Natural killer cell treated with Interleukin-12 subunit alpha and Interleukin-12 subunit beta and Interleukin-15 and Interleukin-18, amount 100 ng/mL, for 72 hours (primary cell): ENCODE data around the gene ASAP3. TPM values are rescaled to one million over a fixed set of nuclear protein-coding genes. Genes with fewer than 3 reads are reported as not detected.
A peak's percentile ranks its signal among the peaks of the same experiment; 100 is the strongest.

Source experiments
- ATAC-seq, 2 donors: fragments of 150-1000 bp; cut with Tn5 transposase in 1 of 2; sonication (Bioruptor Pico), chemical (Tn5 transposase) in 1 of 2; 2 replicates each; pipeline ENCODE4 v1.10.0; 2021
- DNase-seq: peaks from one replicate; pipeline ENCODE4 v3.0.0; 2022; ENCODE audit warnings: low spot score
- H3K27ac Mint-ChIP-seq, 2 donors: 1 replicate in 1 of 2; 2 replicates in 1 of 2; pipeline ENCODE4 v1.8.0; 2022; ENCODE audit warnings: mixed read lengths in 2 of 2, mild to moderate bottlenecking in 1 of 2, moderate library complexity in 1 of 2
- H3K27me3 Mint-ChIP-seq, 2 donors: 1 replicate in 1 of 2; 2 replicates in 1 of 2; pipeline ENCODE4 v1.8.0; 2022; ENCODE audit warnings: mixed read lengths in 2 of 2
- H3K36me3 Mint-ChIP-seq: one replicate; pipeline ENCODE4 v1.8.0; 2022; ENCODE audit warnings: mixed read lengths
- H3K4me1 Mint-ChIP-seq, 2 donors: 1 replicate in 1 of 2; 2 replicates in 1 of 2; pipeline ENCODE4 v1.8.0; 2022; ENCODE audit warnings: low read depth in 2 of 2, mixed read lengths in 2 of 2, mild to moderate bottlenecking in 1 of 2
- H3K4me3 Mint-ChIP-seq: one replicate; pipeline ENCODE4 v1.8.0; 2022; ENCODE audit warnings: mixed read lengths
- H3K9me3 Mint-ChIP-seq: 2 replicates; pipeline ENCODE4 v1.8.0; 2022; ENCODE audit warnings: mixed read lengths
- total RNA-seq, 2 donors: library from RNA; stranded (reverse); gene quantifications; one replicate each; pipeline ENCODE4 v1.2.3, GENCODE V29; 2022

The ASAP3 gene
- total RNA-seq, 2 donors from 2014 or later, result not detected

- Mint-ChIP-seq H3K27me3 (peaks cover 0 to 3% of the 10 kb centered on the region in 2 donors), H3K9me3 (no peaks in the 10 kb centered on the region), H3K36me3 (no peaks in the 10 kb centered on the region), H3K4me3 (no peak overlapping the region), H3K27ac (no peak overlapping the region), H3K4me1 (no peaks in the 10 kb centered on the region)
- DNase-seq (no peak), ATAC-seq (no peak)
Observed at GRCh38 chr1:23442751-23443150, 41.2 kb downstream of the ASAP3 start.

- Mint-ChIP-seq H3K4me1 (no peaks in the 10 kb centered on the region), H3K4me3 (no peak overlapping the region), H3K36me3 (no peaks in the 10 kb centered on the region), H3K9me3 (no peaks in the 10 kb centered on the region), H3K27ac (no peak overlapping the region), H3K27me3 (peaks cover 0 to 3% of the 10 kb centered on the region in 2 donors)
- DNase-seq (no peak), ATAC-seq (no peak)
Observed at GRCh38 chr1:23441446-23442148, 42.4 kb downstream of the ASAP3 start.

- Mint-ChIP-seq H3K36me3 (no peaks in the 10 kb centered on the region), H3K27ac (no peak overlapping the region), H3K4me1 (no peaks in the 10 kb centered on the region), H3K4me3 (no peak overlapping the region), H3K9me3 (no peaks in the 10 kb centered on the region), H3K27me3 (peaks cover 10 to 20% of the 10 kb centered on the region in 2 donors)
- no peak for DNase-seq
- no peak for ATAC-seq
Observed at GRCh38 chr1:23438545-23438944, 45.4 kb downstream of the ASAP3 start.

GRCh38 chr1:23437355-23437664 is 46.7 kb downstream of the ASAP3 start:
- Mint-ChIP-seq H3K36me3 (no peaks in the 10 kb centered on the region), H3K27ac (no peak overlapping the region), H3K4me3 (no peak overlapping the region), H3K4me1 (no peaks in the 10 kb centered on the region), H3K9me3 (no peaks in the 10 kb centered on the region), H3K27me3 (peaks cover 14 to 20% of the 10 kb centered on the region in 2 donors)
- DNase-seq (no peak), ATAC-seq (no peak)

GRCh38 chr1:23436520-23437354 is 47.2 kb downstream of the ASAP3 start:
- ATAC-seq (peak; percentile 41 to 46), DNase-seq (no peak)
- H3K4me1 Mint-ChIP-seq, result no peaks in the 10 kb centered on the region
- H3K27ac Mint-ChIP-seq, result no peak overlapping the region
- peaks cover 16 to 20% of the 10 kb centered on the region in 2 donors for H3K27me3 Mint-ChIP-seq
- H3K4me3 Mint-ChIP-seq, result no peak overlapping the region
- H3K9me3 Mint-ChIP-seq, result no peaks in the 10 kb centered on the region
- no peaks in the 10 kb centered on the region for H3K36me3 Mint-ChIP-seq

GRCh38 chr1:23434260-23434775 is 49.7 kb downstream of the ASAP3 start:
- H3K9me3 Mint-ChIP-seq, result no peaks in the 10 kb centered on the region
- no peak for ATAC-seq
- no peak overlapping the region for H3K4me3 Mint-ChIP-seq

GRCh38 chr1:23433122-23433521 is 50.9 kb downstream of the ASAP3 start:
- Mint-ChIP-seq H3K4me3 (no peak overlapping the region), H3K27ac (no peak overlapping the region), H3K27me3 (peaks cover 16 to 20% of the 10 kb centered on the region in 2 donors), H3K9me3 (no peaks in the 10 kb centered on the region), H3K4me1 (no peaks in the 10 kb centered on the region), H3K36me3 (no peaks in the 10 kb centered on the region)
- ATAC-seq (no peak), DNase-seq (no peak)

More at GRCh38 chr1:23434260-23434775, 49.7 kb downstream of the ASAP3 start:
- no peak for DNase-seq
- H3K36me3 Mint-ChIP-seq, result no peaks in the 10 kb centered on the region
- H3K27ac Mint-ChIP-seq, result no peak overlapping the region
- H3K27me3 Mint-ChIP-seq, result peaks cover 16 to 20% of the 10 kb centered on the region in 2 donors
- no peaks in the 10 kb centered on the region for H3K4me1 Mint-ChIP-seq

- Mint-ChIP-seq H3K27ac (no peak overlapping the region), H3K9me3 (no peaks in the 10 kb centered on the region), H3K4me3 (no peak overlapping the region), H3K4me1 (no peaks in the 10 kb centered on the region), H3K36me3 (no peaks in the 10 kb centered on the region), H3K27me3 (peaks cover 20 to 26% of the 10 kb centered on the region in 2 donors)
- ATAC-seq (no peak), DNase-seq (no peak)
Observed at GRCh38 chr1:23431431-23431830, 52.5 kb downstream of the ASAP3 start.

GRCh38 chr1:23430803-23431202 is 53.2 kb downstream of the ASAP3 start:
- H3K27ac Mint-ChIP-seq, result no peak overlapping the region
- no peak for ATAC-seq
- H3K4me1 Mint-ChIP-seq, result no peaks in the 10 kb centered on the region
- H3K4me3 Mint-ChIP-seq, result no peak overlapping the region
- no peaks in the 10 kb centered on the region for H3K36me3 Mint-ChIP-seq
- peaks cover 26 to 32% of the 10 kb centered on the region in 2 donors for H3K27me3 Mint-ChIP-seq
- H3K9me3 Mint-ChIP-seq, result no peaks in the 10 kb centered on the region
- no peak for DNase-seq

- peaks cover 1 to 2% of the 10 kb centered on the region in 2 donors for H3K4me1 Mint-ChIP-seq
- no peak for ATAC-seq
- no peaks in the 10 kb centered on the region for H3K9me3 Mint-ChIP-seq
- no peak overlapping the region for H3K27ac Mint-ChIP-seq
- no peaks in the 10 kb centered on the region for H3K36me3 Mint-ChIP-seq
- no peak overlapping the region for H3K4me3 Mint-ChIP-seq
- peaks cover 15 to 25% of the 10 kb centered on the region in 2 donors for H3K27me3 Mint-ChIP-seq
- DNase-seq, result no peak
Observed at GRCh38 chr1:23428136-23428905, 55.7 kb downstream of the ASAP3 start.

GRCh38 chr1:23427550-23427949 is 56.4 kb downstream of the ASAP3 start:
- DNase-seq (no peak), ATAC-seq (no peak)
- no peaks in the 10 kb centered on the region for H3K9me3 Mint-ChIP-seq
- no peaks in the 10 kb centered on the region for H3K36me3 Mint-ChIP-seq
- peaks cover 21 to 26% of the 10 kb centered on the region in 2 donors for H3K27me3 Mint-ChIP-seq
- no peak overlapping the region for H3K4me3 Mint-ChIP-seq
- H3K4me1 Mint-ChIP-seq, result peaks cover 7 to 8% of the 10 kb centered on the region in 2 donors
- H3K27ac Mint-ChIP-seq, result no peak overlapping the region

GRCh38 chr1:23426828-23427227 is 57.2 kb downstream of the ASAP3 start:
- Mint-ChIP-seq H3K27ac (no peak overlapping the region), H3K4me3 (no peak overlapping the region), H3K4me1 (peaks cover 14 to 15% of the 10 kb centered on the region in 2 donors), H3K9me3 (no peaks in the 10 kb centered on the region), H3K27me3 (peaks cover 22 to 27% of the 10 kb centered on the region in 2 donors), H3K36me3 (no peaks in the 10 kb centered on the region)
- ATAC-seq (no peak), DNase-seq (no peak)

- Mint-ChIP-seq H3K4me3 (peak overlapping the region; percentile 17), H3K9me3 (no peaks in the 10 kb centered on the region), H3K36me3 (no peaks in the 10 kb centered on the region), H3K27me3 (peaks cover 22 to 28% of the 10 kb centered on the region in 2 donors), H3K4me1 (peaks cover 15 to 16% of the 10 kb centered on the region in 2 donors), H3K27ac (no peak overlapping the region)
- DNase-seq (no peak), ATAC-seq (no peak)
Observed at GRCh38 chr1:23425193-23425494, 58.8 kb downstream of the ASAP3 start.
